Embryonic facial prominence (tissue), 1 donor: ENCODE measurements around the gene AQP10.
"Not testable (repeated sequence)": the region's sequence is repeated elsewhere in the genome, so short reads cannot be mapped to it uniquely, and the experiment has no call there.

ENCODE experiments used
- DNase-seq: peaks from one replicate; pipeline ENCODE4 v3.0.0-alpha.2; 2016; ENCODE audit errors: extremely low spot score

The AQP10 gene

DNA sequence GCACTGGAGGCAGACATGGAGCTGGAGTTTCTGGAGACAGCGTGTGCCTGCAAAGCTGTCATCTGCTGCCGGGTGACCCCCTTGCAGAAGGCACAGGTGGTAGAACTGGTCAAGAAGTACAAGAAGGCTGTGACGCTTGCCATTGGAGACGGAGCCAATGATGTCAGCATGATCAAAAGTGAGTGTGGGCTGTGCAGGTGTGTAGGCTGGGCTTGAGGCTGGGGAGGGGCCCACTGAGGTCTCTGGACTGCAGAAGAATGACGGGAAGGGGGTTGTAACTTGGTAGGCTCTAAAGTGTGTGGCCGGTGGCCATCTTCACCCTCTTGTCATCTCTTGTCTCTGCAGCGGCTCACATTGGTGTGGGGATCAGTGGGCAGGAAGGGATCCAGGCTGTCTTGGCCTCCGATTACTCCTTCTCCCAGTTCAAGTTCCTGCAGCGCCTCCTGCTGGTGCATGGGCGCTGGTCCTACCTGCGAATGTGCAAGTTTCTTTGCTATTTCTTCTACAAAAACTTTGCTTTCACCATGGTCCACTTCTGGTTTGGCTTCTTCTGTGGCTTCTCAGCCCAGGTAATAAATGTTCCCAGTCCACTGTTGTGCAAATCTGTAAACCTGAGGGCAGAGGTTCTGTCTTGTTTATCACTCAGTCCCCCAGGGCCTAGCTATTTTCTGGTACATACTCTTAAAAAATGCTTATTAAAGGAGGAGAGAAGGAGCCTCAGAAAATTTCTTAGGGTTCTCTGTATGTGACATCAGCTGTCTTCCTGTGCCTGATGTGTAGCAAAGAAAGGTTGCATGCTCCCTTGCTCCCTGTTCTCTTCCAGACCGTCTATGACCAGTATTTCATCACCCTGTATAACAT, 24.3 kb downstream of the AQP10 start:
- DNase-seq = no peak

DNA sequence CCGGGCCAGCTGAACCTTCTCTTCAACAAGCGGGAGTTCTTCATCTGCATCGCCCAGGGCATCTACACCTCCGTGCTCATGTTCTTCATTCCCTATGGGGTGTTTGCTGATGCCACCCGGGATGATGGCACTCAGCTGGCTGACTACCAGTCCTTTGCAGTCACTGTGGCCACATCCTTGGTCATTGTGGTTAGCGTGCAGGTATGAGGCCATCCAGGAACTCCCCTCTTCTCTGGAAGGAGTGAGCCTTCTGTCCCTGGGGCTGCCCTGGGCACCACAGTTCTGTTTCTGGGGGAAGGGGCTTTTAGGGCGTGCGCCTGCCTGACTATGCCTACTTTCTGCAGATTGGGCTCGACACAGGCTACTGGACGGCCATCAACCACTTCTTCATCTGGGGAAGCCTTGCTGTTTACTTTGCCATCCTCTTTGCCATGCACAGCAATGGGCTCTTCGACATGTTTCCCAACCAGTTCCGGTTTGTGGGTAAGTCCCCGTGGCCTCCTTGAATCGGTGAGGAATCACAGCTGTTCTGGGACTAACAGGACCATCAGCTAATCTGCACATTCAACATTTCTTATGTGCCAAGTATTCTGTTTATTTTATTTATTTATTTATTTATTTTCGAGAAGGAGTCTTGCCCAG, 25.5 kb downstream of the AQP10 start:
- no peak for DNase-seq

DNA sequence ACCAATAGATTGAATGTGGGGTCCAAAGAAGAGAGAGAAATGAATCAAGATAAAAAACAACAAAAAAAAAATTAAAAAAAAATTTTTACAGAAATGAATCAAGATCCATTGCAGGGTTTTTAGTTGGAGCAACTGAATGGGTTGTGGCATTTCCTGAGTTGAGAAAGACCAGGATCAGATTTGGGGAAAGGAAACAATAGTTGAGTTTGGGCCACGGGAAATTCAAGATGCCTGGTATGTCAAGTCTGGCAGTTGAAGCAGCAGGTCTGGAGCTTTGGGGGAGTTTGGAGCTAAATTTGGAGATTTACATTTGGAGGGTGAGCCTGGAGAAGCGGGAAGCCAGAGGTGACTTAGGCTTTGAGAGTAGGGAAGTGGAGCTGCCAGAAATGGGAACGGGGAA, 27.1 kb downstream of the AQP10 start:
- no peak for DNase-seq

DNA sequence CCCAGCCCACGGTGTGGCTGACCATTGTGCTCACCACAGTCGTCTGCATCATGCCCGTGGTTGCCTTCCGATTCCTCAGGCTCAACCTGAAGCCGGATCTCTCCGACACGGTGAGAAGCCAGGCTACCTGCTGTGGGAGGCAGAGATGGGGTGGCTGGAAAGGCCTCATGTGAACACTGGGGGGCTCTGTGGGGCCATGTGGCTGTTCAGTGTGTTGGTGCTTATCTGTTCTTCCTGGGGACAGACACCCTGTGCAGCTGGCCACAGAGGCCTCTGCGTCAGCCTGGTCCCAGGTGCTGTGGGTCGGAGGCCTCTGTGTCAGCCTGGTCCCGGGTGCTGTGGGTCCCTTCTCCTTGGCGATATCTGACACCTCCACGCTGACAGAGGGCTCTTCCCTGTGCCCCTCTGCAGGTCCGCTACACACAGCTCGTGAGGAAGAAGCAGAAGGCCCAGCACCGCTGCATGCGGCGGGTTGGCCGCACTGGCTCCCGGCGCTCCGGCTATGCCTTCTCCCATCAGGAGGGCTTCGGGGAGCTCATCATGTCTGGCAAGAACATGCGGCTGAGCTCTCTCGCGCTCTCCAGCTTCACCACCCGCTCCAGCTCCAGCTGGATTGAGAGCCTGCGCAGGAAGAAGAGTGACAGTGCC, 27.7 kb downstream of the AQP10 start:
- DNase-seq = no peak

DNA sequence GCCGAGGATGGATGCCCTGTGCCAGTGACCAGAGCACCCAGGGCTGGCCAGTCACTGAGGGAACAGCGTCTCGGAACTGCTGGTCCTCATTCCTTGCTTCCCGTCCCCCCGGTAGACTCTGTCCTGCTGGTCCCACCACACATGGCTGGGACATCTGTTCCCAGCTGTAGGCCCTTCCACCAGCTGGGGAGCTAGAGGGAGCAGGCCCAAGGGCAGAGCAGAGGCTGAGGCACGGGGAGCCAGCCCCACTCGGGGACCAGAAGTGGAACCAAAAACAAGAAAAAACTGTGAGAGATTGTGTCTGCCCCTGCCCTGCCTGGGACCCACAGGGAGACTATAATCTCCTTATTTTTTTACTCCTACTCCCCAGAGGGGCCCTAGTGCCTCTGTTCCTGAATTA, 28.2 kb downstream of the AQP10 start:
- no peak for DNase-seq

DNA sequence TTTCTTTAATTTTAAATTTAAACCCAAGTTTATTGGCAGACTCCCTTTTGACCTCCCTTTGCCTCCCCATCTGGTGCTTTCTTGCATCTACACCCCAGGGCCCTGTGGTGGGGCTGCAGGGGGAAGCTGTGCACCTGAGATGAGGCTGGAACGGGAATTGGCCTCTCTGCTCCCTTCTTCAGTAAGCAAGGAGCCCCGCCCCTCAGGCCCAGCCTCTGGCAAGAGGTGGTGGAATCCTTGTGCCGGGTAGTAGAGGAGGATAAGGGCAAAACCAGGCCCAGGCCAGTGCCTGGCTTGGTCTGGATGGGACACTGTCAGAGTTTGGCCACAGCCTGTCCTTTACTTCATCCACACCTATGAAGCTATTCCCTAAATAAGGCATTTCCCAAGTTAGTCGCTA, 29.5 kb downstream of the AQP10 start:
- no peak for DNase-seq

DNA sequence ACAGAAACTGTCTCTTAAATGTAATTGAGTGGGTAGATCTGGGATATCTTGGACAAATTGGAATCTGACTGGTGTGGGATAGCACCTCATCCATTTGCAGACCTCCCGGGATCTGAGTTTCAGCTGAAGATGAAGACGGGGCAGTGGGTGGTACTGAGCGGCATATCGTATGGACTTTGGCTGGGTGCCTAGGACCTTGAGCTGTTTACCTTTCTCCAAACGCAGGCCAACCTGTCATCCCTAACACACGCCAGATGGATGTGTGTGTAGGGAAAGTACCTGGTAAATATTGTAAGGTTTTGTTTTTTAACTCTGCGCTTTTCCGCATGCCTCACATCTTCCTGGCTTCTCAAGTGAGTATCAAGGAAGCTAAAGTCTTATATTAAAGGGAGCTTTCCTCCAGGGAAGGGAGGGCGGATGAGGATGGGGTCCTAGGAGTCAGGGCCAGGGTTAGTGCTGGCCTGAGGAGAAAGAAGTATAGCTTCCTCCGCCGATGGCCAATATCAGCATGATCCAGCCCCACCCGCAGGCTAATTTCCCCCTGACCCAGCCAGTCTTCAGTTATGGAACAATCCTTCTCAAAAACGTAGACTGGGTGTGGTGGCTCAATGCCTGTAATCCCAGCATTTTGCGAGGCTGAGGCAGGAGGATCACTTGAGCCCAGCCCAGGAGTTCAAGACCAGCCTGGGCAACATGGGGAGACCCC, 30.6 kb downstream of the AQP10 start:
- DNase-seq = no peak

DNA sequence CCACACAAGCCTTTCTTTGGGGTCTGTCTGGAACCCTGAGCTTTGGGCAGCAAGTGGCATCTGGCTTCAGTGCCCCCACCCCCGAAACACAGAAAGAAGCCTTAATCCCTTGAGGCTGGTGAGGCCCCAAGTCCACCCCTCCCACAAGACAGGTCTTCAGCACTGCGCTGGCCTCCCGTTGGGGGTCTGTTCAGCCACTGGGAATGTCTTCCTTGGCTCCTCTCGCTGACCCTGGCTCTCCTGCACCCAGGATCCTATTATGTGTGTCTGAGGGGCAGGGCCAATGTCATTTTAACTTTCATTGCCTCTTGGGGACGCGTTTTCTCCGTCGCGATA, 31.3 kb downstream of the AQP10 start:
- no peak for DNase-seq

DNA sequence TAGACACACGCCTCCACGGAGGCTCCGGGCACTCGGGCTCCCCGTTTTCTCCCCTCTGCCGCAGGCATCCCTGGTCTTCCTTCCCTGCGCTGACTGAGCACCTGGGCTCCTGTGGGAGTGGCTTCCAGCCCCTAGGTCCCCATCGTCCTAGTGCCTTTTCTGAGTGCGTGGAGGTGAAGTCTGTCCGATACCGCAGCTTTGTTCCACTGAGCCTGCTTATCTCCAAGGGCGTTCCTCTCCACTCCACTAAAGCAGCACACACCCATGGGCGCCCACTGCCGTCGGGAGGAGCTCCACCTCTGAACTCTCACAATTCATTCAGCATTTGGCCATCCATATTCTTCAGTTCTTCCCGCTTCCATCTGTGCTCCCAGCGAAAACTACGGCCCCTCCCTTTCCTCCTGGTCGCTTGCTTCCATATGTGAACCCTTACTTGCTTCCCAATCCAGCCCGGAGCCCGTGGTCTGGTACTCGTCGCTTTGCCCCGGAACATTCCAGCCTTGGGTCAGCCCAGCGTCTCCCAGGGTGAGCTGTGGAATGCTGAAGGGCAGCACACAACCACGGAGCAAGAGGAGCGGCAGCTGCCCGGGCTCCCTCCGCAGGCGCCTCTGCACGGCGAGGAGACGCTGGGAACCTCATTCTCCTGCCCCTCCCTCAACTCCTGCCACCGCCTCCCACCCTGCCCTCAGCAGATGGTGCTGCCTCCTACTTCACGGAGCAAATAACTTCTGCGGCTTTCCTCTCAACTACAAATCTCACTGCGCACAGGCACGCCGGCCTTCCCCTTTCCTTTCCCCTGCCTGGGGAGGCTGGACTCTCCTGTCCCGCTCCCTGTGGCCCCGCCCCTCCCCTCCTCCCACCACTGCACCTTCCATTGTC, 31.9 kb downstream of the AQP10 start:
- peak; percentile 28 for DNase-seq

DNA sequence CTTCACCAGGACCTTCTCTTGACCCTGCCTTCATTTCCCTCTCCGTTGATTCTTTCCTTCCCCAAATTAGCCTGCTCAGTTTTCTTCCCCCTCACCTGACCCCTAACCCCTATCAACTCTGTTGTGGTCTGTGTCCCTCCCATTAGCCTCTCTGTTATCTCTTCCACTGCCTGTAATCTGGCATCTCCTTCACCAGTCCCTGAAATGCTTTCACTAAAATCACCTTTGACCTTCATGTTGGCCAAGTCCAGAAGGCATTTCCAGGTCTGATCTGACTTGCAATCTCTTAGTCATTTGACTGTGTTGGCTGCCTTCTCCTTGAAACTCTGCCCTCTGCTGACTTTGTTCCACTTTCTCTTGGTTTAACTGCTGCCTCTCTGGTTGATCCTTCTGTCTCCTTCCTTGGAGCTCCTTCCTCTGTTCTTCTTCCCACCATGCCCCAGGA, 32.6 kb downstream of the AQP10 start:
- DNase-seq = no peak

DNA sequence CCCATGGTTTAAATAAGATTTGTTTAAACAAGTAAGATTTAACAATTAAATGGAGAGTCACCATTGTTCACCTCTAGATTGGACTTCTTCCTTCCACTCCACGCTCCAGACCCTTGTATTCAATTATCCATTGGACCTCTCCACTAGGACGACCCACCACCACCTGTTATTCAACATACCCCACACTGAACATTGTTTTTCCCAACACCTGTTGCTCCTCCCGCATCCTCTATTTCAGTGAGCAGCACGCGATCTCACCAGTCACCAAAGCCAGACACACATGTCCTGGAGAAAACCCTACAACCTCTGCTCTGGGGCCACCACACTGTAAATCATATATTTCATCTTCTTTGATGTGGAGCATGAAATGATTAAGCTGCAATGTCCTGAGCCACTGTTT, 33.1 kb downstream of the AQP10 start:
- no peak for DNase-seq

DNA sequence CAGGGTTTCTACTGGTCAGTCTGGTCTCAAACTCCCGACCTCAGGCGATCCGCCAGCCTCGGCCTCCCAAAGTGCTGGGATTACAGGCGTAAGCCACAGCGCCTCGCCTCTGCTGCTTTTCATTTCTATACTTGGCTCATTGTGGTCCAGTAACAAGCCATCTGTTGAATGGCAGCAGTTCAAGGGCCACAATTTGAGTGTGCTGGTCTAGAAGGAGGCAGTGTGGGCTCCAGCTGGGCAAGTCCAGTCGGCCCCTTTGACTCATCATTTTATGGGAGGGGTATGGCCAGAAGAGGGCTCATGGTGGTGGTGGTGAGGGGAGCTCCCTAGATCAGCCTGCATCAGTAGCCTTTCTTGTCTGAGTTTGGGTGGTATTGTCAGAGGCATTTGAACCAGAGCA, 37.6 kb downstream of the AQP10 start:
- DNase-seq = no peak

DNA sequence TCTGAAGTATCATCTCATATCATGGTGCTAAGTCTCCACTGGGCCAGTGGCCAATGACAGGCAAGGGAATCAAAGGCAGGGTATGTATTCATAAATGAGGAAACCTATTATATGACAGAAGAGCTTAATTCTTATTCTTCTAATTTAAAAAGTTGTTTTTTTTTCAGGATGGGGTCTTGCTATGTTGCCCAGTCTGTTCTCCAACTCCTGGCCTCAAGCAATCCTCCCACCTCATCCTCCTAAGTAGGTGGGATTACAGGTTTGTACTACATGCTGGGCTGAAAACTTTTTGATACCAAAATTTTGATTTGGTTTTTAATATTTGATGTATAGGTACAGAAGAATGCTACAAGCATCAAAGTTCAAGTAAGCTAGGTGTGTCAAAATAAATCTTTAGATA, 39.4 kb downstream of the AQP10 start:
- no peak for DNase-seq

DNA sequence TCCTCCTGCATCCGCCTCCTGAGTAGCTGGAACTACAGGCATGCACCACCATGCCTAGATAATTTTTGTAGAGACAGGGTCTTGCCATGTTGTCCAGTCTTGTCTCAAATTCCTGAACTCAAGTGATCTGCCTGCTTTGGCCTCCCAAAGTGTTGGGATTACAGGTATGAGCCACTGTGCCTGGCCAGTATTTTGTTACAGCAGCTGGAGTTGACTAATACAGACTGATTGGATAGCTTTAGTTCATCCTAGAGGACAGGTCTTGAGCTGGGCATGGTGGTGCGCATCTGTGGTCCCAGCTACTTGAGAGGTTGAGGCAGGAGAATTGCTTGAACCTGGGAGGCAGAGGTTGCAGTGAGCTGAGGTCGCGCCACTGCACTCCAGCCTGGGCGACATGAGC, 40.0 kb downstream of the AQP10 start:
- DNase-seq = not testable (repeated sequence)

DNA sequence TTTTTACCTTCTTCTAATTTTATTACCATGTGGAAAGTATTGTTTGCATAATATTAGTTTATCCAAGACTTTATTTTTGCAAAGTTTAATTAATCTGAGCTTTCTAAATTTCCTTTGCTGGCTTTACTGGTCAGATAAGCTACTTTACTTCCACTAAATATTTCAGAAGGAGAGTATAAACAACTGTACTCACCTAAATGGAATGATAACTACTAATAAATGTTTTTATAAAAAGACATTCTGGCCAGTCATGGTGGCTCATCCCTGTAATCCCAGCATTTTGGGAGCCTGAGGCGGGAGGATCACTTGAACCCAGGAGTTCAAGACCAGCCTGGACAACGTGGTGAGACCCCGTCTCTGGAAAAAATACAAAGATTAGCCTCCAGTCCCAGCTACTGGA, 40.5 kb downstream of the AQP10 start:
- DNase-seq = no peak

DNA sequence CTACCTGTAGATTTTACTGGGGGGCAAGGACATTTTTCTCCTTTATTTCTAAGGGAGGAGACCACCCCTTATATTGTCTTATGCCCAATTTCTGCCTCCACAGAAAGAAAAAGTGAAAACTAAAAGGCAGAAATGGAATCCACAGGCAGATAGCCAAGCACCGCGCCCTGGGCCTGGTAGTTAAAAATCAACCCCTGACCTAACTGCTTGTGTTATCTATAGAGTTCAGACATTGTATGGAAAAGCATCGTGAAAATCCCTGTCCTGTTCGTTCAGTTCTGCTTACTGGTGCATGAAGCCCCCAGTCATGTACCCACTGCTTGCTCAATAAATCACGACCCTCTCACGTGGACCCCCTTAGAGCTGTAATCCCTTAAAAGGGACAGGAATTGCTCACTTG, 50.5 kb downstream of the AQP10 start:
- DNase-seq = no peak

DNA sequence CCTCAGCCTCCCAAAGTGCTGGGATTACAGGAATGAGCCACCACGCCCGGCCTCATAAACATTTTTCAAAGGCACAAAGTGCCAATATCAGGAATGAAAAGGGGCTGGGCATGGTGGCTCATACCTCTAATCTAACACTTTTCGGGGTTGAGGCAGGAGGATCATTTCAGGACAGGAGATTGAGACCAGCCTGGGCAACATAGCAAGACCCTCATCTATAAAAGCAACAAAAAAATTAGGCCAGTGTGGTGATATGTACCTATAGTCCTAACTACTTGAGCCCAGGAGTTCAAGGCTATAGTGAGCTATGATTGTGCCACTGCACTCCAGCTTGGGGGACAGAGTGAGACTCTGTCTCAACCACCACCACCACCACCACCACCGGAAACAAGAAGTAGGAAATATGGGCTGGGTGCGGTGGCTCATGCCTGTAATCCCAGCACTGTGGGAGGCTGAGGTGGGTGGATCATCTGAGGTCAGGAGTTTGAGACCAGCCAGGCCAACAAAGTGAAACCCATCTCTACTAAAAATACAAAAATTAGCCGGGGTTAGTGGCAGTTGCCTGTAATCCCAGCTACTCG, 53.0 kb downstream of the AQP10 start:
- not testable (repeated sequence) for DNase-seq
